Hindlimb muscle (tissue), 1 donor: Measurements from ENCODE around the gene DTNB. TPM values are rescaled to one million over a fixed set of nuclear protein-coding genes. Genes with fewer than 3 reads are reported as not detected.
"Not testable (repeated sequence)": the region's sequence is repeated elsewhere in the genome, so short reads cannot be mapped to it uniquely, and the experiment has no call there.

Experiments
- DNase-seq: peaks from one replicate; pipeline ENCODE4 v3.0.0-alpha.2; 2013
- polyA plus RNA-seq: library from polyadenylated mRNA; unstranded; fragments of 120-200 nt; gene quantifications from one replicate; pipeline ENCODE4 v1.2.1, GENCODE V29; 2013; ENCODE audit not compliant: insufficient read length

DTNB gene
- polyA plus RNA-seq, 1 donor, result 4.7 TPM

DNA sequence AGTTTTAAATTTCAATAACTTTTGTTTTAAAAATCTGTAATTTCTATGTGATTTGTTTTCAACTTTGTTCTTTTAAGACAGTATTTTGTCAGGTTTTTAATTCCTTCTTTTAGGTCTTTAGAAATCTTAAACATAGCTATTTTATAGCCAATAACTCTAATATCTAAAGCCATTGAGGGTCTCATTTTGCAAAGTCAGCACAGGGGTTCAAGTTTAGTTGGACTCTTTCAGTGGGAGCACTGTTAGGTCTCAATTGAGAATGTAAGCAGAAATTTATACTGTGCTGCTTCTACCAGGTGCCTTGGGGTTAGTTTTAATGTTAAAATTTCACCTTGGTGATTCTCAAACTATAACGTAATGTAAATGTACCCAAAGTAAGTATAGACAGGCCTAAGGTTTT is 226.4 kb downstream of the DTNB start:
- DNase-seq, result no peak

DNA sequence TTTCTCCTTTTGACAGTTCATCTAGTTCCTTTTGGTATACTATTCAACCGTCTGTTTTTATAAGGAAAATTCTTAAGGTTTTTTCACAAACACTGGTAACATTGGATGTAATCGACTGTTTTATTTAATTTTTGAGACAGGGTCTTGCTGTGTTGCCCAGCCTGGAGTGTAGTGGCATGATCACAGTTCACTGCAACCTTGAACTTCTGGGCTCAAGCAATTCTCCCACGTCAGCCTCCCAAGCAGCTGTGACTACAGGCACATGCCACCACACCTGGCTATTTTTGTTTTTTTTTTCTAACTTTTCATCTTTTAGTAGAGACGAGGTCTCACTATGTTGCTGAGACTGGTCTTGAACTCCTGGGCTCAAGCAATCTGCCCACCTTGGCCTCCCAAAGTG is 227.3 kb downstream of the DTNB start:
- no peak for DNase-seq

DNA sequence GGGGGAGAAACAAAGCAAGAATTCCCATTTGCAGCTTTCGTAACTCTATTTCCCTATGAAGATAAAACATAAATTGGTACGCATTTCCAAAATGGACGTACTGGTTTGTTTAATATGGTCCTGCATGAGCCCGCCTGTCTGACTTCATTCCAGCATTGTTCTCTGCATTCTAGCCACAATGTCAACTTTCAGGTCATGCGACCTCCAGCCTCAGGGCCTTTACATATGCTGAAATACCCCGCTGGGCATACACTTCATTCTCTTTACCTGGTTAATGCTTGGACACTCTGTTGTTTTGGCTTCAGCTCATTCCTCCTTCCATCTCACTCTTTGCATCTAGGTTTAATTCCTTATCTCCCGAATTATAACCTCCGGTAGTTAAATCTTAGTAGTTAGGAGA is 227.9 kb downstream of the DTNB start:
- no peak for DNase-seq

DNA sequence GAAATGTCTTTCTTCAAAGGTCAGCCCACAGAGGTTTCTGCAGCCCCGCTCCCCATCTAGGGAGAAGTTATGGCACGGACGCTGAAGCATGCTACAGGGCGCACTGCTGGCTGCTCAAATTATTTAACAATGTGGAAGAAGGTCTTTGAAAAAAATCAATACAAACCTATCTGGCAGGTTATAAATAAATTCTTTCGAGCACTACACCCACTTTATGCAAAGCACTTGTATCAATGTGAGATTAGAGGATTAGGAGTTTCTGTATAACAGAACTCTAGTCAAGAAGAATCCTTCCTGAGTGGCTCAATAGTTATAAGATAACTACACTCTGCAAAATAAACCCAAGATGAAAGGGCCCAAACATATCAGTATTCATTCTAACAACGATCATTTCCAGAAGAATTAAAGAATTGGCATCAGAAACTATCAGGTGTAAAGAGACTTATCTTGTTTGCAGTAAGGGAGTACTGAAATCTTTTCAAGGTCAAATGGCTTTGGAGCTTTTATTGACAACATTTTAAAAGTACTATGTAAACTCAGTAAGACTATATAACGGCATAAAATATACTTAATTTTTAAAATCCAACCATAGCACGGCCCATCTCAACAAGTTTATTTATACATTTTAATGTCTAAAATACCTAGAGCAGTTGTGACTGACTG is 228.6 kb downstream of the DTNB start:
- no peak for DNase-seq

DNA sequence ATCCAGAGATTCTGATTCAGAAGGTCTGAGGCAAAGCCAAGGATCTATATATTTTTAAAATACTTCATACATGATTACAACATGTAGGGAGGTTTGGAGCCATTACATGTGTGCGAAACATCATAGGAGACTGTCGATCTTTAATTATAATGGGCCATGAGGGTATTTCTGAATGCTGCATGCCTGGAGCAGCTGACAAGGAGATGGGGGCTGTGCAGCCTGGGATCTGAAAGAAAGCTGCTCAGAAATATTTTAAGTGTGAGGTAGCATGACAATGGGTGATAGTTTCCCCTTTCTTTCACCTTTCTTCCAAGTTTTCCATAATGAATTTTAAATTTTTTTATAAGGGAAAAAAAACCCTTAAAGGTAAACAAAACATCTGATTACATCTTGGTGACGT is 229.6 kb downstream of the DTNB start:
- no peak for DNase-seq

DNA sequence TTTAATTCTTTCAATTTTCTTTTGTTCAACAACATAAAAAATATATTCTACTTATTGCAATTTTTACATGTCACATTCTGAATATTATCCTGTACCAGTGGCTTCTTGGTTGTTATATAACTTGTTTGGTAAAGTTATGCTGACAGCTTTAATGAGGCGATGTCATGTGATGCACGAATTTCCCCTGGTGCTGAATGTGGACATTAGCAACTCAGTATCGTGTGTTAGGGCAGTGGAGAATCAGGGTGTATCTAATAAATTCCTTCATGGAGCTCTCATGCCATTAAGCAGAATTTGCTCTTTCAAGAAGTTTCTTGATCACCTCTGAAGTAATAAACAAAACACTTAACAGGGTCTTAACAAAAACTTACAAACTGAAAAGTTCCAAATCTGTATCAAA is 232.0 kb downstream of the DTNB start:
- DNase-seq, result no peak

DNA sequence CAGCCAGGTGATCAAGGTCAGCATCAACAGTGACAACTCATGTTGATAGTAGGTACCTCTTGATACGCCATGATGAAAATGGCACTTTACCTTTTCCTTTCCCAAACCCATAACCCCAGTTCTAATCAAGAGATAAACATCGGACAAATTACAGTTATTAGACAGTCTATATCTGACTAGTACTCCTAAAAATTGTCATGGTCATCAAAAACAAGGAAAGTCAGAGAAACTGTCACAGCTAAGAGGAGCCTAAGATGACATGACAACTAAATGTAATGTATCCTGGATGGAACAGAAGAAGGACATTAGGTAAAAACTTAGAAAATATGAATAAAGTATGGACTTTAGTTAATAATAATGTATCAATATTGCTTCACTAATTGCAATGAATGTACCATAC is 234.6 kb downstream of the DTNB start:
- no peak for DNase-seq

DNA sequence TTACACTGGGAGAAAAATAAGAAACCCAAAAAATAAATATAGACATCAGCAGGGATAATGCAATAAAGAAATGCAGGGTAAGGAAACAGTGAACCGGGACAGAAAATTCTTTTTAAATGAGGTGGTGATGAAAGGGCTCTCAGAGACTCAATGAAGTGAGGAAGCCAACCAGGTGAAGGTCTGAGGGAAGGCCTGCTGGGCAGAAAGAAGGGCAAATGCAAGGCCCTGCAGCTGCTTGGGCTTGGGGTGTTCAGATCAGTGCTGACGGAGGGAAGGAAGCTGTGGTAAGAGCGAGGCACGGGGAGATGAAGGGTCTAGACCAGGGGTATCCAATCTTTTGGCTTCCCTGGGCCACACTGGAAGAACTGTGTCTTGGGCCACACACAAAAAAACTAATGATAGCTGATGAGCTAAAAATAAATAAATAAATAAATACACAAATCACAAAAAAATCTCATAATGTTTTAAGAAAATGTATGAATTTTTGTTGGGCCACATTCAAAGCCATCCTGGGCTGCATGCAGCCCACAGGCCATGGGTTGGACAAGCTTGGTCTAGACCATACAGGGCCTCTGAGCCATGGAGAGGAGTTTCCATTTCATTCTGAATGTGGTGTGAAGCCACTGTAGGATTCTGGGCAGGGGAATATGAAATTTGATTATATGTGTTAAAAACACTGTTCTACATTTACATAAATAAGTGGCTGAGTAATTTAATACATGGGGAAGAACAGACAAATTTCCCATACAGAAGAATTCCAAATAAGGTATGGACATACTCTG is 235.3 kb downstream of the DTNB start:
- DNase-seq, result no peak

DNA sequence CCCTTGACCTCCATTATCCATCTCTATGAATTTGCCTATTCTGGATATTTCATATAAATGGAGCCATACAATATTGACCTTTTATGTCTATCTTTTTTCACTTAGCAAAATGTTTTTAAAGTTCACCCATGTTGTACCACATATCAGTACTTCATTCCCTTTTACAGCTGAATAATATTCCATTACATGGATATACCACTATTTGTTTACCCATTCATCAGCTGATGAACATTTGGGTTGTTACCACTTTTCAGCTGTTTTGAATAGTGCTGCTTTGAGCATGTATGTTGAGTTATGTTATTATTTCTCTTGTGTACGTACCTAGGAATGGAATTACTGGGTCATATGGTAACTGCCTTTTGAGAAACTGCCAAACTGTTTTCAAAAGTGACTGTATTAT is 238.0 kb downstream of the DTNB start:
- no peak for DNase-seq

DNA sequence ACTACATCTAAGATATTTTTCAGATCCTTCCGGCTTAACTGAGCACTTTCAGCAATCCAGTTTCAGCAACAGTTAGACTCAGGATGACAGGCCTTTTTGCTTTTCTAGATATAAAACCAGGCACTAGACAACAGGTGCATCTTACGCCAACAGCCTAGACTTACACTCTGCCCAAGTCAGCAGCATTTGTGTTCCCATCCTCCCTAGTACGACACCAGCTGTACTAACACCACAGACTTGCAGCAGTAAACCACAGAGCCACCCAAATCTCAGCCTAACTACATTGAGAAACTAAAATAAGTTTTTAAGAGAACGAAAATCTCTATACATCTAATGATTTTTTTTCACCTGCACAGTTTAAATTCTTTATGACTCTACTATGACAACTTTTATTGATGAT is 241.8 kb downstream of the DTNB start:
- no peak for DNase-seq

DNA sequence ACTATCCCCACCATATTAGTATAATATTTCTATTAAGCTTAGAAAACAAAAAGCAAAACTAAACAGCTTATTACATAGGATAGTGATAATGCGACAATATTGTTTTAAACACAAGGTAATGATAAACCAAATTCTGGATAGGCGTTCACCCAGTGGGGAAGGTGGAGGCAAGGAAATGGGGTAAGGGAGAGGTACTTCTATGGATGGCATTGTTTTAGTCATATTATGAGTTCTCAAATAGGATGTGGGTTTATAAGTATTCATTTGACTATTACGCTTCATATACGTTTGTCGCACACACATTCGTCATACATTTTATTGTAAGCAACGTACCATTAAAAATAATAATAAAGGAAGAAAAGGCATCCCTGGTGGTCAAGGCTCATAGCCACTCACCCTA is 242.8 kb downstream of the DTNB start:
- DNase-seq, result no peak

DNA sequence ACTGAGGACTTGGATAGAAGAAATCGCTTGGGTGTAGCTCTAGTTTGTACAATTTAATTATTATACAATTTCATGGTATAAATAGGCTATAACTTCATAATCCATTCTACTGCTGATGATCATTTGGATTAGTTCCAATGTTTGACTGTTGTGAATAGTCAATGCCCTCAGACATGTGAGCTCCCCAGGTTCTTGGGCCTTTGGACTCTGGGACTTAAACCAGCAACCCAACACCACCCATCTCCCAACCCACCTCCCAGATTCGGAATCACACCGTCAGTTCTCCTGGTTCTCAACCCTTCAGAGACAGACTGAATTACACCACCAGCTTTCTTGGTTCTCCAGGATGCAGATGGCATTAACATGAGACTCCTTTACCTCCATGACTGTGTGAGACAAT is 247.1 kb downstream of the DTNB start:
- DNase-seq, result no peak

DNA sequence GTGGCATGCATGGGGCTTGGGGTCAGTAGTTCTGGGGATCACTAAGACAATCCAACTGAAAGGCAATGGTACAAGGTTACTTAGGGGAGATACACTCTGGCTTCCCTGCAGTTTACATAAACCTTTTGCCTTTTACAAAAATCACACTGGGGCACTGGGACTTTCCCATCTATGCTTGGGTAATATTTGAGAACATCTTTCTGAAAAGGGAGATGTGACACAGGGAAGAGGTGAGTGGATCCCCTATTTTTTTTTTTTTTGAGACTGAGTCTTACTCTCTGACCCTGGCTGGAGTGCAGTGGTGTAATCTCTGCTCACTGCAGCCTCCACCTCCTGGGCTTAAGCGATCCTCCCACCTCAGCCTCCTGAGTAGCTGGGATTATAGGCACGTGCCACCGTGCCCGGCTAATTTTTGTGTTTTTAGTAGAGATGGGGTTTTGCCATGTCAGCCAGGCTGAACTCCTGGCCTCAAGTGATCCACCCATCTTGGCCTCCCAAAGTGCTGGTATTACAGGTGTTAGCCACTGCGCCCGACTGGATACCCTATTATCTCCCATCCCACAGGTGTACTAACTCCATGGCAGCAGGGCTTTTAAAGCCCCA is 248.8 kb downstream of the DTNB start:
- no peak for DNase-seq

DNA sequence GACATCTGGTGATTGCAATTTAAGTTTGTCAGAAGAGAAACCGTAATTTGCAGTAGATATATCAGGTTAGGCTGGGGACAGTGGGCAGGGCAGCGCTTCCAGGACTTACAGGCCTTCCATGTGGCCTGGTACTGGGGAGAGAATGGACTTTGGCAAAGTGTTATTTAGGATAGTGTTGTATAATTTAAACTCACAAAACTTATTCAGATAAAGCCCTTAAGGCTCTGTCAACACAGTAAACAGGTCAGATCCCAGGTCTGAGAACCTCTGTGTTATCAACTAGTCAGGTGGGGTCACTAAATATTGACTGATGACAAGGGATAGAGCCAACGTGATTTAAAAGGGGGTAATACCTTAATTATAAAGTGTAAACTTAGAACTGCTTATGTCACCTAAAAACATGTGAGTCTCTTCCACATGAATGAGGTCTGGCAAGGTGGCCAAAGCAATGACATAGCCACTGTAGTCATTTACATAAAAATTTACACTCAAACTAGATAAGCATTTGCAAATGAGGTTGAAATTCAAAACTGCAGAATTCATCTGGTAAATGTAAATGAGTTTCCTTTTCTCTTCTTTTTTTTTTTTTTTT is 251.5 kb downstream of the DTNB start:
- DNase-seq, result no peak

DNA sequence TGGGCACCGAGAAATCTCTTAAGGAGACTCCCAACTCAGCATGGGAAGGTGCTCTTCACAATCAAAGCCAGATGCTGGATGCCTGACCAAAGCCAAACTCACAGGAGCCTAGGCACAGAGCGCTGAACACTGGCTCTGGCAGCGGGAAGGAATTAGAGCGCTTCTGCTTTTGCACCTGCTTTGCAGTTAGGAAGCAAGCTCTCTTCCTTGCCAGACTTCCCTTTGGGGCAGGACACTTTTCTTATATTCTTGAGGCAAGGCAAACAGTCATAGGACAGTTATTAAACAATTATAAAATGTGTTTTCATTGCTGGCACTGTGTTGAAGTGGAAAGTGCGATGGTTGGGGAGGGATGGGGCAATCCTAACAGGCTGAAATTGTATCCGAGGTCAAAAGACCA is 252.1 kb downstream of the DTNB start:
- DNase-seq, result no peak

DNA sequence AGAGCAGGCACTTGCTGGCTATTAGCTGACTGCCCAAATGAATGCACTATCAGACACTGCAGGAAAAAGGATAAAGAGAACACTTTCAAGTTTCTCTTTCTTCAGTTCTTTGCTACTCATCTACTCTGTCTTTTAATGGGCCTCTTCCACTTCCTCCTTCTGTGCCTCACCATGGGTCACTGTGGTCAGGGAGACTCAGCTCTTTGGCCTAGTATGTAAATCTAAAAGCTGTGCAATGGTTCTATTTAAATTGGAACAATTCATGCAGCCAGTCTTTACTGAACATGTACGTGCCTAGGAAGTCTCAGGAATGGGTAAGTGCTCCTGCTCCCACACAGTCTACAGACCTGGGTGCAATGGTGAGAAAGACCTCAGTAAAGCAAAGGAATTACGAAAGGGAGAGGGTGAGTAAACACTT is 252.5 kb downstream of the DTNB start:
- no peak for DNase-seq

DNA sequence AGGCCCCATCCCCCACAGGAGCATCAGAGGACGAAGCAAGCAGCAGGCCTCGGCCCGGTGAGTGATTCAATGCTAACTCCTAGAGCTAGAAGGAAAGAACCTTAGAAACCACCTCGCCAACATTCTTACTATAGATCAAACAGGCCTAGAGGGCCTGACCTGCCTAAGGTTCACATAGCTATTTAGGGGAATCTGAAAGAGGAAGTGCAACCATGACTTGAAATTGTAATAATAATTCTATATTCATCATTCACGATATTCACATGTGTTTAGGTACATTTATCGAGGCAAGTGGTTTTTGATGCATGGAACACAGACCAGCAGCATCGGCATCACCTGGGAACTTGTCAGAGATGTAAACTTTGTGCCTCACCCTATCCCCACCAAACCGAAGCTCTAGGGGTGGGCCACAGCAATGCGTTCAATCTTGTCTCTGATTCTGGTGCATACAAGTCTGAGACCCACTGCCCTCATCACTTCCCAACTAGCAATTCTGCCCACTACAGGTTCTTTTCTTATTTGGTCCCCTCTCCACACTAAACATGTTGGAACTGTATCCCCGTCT is 253.6 kb downstream of the DTNB start:
- DNase-seq, result no peak

DNA sequence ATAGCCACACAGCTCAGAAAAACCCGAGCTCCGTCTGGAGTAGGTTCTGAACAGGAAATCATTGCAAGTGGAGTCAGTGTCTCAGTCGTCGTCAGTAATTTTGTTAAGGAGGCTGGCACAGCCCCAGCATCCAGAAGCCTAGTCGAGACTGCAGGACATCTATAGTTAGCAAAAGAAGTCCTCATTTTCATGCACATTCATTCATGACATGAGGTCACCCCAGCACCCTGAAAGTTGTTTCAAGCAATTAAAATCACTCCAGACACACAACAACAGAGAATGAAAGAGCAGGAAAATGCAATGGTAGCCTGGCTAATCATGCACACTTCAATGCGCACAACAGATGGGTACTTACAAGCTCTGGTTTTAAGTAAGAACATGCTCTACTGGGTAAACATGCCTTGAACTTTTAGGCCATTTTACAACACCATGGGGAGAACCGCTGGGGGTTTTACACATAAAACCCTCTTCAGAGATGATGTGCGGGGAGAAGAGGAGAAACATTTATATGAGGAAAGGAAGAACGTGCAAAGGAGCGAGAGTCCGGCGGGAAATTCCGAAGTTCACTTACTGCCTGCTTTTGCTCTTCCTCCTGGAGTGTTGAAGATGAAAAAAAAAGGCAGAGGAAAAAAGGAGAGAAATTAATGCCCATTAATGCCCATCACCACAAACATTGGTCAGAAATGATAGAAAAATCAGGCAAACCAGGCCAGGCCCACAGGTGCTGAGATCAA is 254.3 kb downstream of the DTNB start:
- no peak for DNase-seq

DNA sequence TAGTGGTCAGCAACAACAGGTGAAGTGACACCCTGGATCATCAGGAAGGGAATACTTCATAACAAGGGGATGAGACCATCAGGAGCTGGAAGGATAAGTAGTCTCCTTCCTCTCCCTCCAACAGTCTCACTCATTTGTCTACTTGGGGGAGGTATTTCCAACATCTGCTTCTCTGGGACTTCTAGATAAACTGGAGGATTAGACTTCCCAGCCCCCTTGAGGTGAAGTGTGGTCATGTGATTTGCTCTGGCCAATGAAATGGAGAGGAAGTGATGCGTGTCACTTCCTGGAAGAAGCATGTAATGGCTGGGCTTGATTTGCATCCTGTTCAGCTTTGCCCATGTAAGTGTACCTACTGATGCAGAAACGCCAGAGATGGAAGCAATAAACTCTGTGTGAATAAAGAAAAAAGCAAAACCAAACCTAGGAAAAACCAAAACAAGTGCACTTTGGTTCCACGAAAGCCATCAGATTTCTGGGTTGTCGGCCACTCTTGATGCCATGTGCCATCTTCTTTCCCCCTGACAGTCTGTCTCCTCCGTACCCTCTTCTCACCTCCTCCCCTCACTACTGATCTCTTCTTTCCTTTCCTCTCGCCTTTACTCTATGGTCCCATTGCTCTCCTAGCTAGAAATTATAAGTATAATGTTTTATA is 255.5 kb downstream of the DTNB start:
- DNase-seq, result no peak

DNA sequence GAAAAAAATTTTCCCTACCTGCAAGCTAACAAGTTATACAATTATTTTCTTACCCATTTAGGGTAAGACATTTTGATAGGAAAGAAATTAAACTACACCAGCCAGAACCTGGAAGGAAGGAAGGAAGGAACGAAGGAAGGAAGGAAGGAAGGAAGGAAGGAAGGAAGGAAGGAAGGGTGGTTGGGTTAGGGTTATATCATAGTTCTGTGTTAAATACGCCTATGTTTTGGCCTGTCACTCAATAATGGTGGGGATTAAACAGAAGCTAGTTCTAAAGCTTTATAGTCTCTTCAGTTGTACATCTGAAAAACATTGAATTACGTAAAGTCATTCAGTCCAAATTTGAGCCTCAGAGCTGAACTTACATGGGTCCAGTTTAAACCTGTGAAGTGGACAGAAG is 256.7 kb downstream of the DTNB start:
- no peak for DNase-seq

DNA sequence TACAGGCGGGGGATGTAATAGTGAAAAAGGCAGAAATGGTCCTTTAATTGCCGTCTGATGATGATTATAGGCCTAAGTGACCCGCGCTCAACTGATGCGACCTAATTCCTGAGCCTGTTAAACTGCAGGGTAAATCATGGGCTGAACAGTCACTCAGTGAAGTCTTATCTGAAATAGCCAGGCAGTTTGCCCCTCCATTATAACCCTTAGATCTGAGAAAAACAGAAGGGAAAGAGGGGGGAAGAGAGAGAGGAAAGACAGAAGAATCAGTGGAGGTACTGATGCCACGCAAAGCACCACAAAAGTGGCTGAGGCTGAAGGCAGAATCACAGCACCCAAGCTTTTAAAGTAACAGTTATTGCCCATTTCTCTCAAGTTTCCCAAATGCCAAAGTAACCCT is 258.6 kb downstream of the DTNB start:
- DNase-seq, result no peak

DNA sequence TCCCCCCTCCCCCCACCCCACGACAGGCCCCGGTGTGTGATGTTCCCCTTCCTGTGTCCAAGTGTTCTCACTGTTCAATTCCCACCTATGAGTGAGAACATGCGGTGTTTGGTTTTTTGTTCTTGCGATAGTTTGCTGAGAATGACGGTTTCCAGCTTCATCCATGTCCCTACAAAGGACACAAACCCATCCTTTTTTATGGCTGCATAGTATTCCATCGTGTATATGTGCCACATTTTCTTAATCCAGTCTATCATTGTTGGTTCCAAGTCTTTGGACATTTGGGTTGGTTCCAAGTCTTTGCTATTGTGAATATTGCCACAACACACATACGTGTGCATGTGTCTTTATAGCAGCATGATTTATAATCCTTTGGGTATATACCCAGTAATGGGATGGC is 260.0 kb downstream of the DTNB start:
- DNase-seq, result not testable (repeated sequence)
